ENCODE measurements around the gene RALGAPA1. TPM values are rescaled to one million over a fixed set of nuclear protein-coding genes. Genes with fewer than 3 reads are reported as not detected.

The RALGAPA1 gene
- polyA plus RNA-seq, 1 donor (not counting 4 experiments of a cell fraction or from before 2014, with no cell fraction given), result 12.1 TPM

DNA sequence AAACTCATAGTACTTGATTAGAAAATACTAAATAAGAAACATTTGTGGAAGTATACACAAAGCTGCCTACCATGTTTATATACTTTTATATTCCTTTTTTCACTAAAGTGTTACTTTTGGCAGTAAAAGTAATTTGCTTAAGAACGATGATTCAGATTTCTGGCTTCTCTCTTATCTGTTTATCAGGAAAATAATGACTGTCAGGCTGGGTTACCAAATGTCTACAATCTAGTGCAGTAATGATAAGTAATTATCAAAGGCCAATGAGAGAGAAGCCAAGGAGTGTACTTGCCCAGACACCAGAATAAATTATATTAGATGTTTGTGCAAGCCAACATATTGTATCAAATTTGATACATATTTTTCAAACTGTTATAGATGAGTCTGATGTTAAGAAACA is 113.4 kb downstream of the RALGAPA1 start:
- no peaks in the 10 kb centered on the region for H3K27me3 ChIP-seq (ENCODE audit: control insufficient read depth, extremely low read depth, insufficient read depth, low read length)
- H3K4me1 ChIP-seq (ENCODE audit: control insufficient read depth, extremely low read depth, insufficient read depth, low read length), result no peaks in the 10 kb centered on the region
- no peak overlapping the region for H2AFZ ChIP-seq (ENCODE audit: control insufficient read depth, low read length)
- H3K4me2 ChIP-seq (ENCODE audit: control insufficient read depth, extremely low read depth, insufficient read depth, low read depth, low read length), result no peak overlapping the region
- TF ChIP-seq, protein P1, sequence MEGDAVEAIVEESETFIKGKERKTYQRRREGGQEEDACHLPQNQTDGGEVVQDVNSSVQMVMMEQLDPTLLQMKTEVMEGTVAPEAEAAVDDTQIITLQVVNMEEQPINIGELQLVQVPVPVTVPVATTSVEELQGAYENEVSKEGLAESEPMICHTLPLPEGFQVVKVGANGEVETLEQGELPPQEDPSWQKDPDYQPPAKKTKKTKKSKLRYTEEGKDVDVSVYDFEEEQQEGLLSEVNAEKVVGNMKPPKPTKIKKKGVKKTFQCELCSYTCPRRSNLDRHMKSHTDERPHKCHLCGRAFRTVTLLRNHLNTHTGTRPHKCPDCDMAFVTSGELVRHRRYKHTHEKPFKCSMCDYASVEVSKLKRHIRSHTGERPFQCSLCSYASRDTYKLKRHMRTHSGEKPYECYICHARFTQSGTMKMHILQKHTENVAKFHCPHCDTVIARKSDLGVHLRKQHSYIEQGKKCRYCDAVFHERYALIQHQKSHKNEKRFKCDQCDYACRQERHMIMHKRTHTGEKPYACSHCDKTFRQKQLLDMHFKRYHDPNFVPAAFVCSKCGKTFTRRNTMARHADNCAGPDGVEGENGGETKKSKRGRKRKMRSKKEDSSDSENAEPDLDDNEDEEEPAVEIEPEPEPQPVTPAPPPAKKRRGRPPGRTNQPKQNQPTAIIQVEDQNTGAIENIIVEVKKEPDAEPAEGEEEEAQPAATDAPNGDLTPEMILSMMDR (optimal IDR thresholded peaks at IDR 0.05 in 1 of 3, IDR thresholded peaks at IDR 0.05 in 1 of 3, conservative IDR thresholded peaks at IDR 0.05 in 1 of 3; ENCODE audit: extremely low read depth in 1 of 3, insufficient read depth in 2 of 3, low read length in 3 of 3), result no peak
- no peak for TF ChIP-seq EZH2 (IDR thresholded peaks at IDR 0.05; ENCODE audit: low read length)
- dilution Hi-C loops (cut with MboI; ENCODE audit: extremely low pct_ligation_motif_present, low sequenced_read_pairs), result no loop called here
- H3K27ac ChIP-seq (ENCODE audit: control insufficient read depth, insufficient read depth, low read length), result no peak overlapping the region
- no peak overlapping the region for H3K4me3 ChIP-seq (ENCODE audit: control insufficient read depth in 2 of 3, extremely low read depth in 1 of 3, insufficient read depth in 2 of 3, low read depth in 1 of 3, low read length in 3 of 3)
- DNase-seq (ENCODE audit: low read depth, low spot score) (no peak), FAIRE-seq (no peak)
- H3K9me3 ChIP-seq (ENCODE audit: control insufficient read depth, low read depth, low read length), result no peaks in the 10 kb centered on the region
- H3K9ac ChIP-seq (ENCODE audit: control insufficient read depth, extremely low read depth, insufficient read depth, low read length), result no peak overlapping the region
- no peaks in the 10 kb centered on the region for H4K20me1 ChIP-seq (ENCODE audit: control insufficient read depth, extremely low read depth, insufficient read depth, low read length)
- H3K36me3 ChIP-seq (ENCODE audit: control insufficient read depth in 2 of 2, extremely low read depth in 1 of 2, insufficient read depth in 2 of 2, low read length in 2 of 2), result no peaks in the 10 kb centered on the region
- no peaks in the 10 kb centered on the region for H3K9me1 ChIP-seq (ENCODE audit: control insufficient read depth, extremely low read depth, insufficient read depth, low read length)
- no peaks in the 10 kb centered on the region for H3K79me2 ChIP-seq (ENCODE audit: control insufficient read depth, insufficient read depth, low read length)

DNA sequence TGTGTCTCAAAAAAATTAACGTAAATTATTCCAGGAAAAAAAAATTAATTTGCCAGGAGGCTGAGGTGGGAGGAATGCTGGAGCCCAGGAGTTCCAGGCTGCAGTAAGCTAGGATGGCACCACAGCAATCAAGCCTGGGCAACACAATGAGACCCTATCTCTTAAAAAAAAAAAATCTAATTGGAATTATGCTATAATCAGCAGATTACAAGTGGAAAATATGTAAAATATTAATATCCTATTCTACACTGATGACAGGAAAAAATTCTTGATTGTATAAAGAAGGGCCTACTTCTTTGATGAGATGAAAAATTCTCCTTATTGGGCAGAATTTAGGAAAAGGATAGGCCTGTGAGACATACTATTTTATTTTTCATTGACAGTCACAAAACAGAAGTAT is 114.0 kb downstream of the RALGAPA1 start:
- H3K4me2 ChIP-seq (ENCODE audit: control insufficient read depth, extremely low read depth, insufficient read depth, low read depth, low read length), result no peak overlapping the region
- H3K9me1 ChIP-seq (ENCODE audit: control insufficient read depth, extremely low read depth, insufficient read depth, low read length), result no peaks in the 10 kb centered on the region
- H4K20me1 ChIP-seq (ENCODE audit: control insufficient read depth, extremely low read depth, insufficient read depth, low read length), result no peaks in the 10 kb centered on the region
- no peak overlapping the region for H3K27ac ChIP-seq (ENCODE audit: control insufficient read depth, insufficient read depth, low read length)
- H3K4me1 ChIP-seq (ENCODE audit: control insufficient read depth, extremely low read depth, insufficient read depth, low read length), result no peaks in the 10 kb centered on the region
- TF ChIP-seq, protein P1 (optimal IDR thresholded peaks at IDR 0.05 in 1 of 3, IDR thresholded peaks at IDR 0.05 in 1 of 3, conservative IDR thresholded peaks at IDR 0.05 in 1 of 3; ENCODE audit: extremely low read depth in 1 of 3, insufficient read depth in 2 of 3, low read length in 3 of 3), result no peak
- no peak for TF ChIP-seq EZH2 (IDR thresholded peaks at IDR 0.05; ENCODE audit: low read length)
- no peaks in the 10 kb centered on the region for H3K9me3 ChIP-seq (ENCODE audit: control insufficient read depth, low read depth, low read length)
- no peaks in the 10 kb centered on the region for H3K27me3 ChIP-seq (ENCODE audit: control insufficient read depth, extremely low read depth, insufficient read depth, low read length)
- DNase-seq (ENCODE audit: low read depth, low spot score), result no peak
- dilution Hi-C loops (cut with MboI; ENCODE audit: extremely low pct_ligation_motif_present, low sequenced_read_pairs), result no loop called here
- H3K36me3 ChIP-seq (ENCODE audit: control insufficient read depth in 2 of 2, extremely low read depth in 1 of 2, insufficient read depth in 2 of 2, low read length in 2 of 2), result no peaks in the 10 kb centered on the region
- H3K4me3 ChIP-seq (ENCODE audit: control insufficient read depth in 2 of 3, extremely low read depth in 1 of 3, insufficient read depth in 2 of 3, low read depth in 1 of 3, low read length in 3 of 3), result no peak overlapping the region
- no peak for FAIRE-seq
- H3K79me2 ChIP-seq (ENCODE audit: control insufficient read depth, insufficient read depth, low read length), result no peaks in the 10 kb centered on the region
- no peak overlapping the region for H2AFZ ChIP-seq (ENCODE audit: control insufficient read depth, low read length)
- H3K9ac ChIP-seq (ENCODE audit: control insufficient read depth, extremely low read depth, insufficient read depth, low read length), result no peak overlapping the region
